Heart left ventricle (tissue), 13 donors: ENCODE results near the gene ATM.

Experiments used
- POLR2A ChIP-seq, 2 donors: fragments of 450-650 bp; IDR thresholded peaks; one replicate each; pipeline ENCODE4 v1.6.1; 2017; ENCODE audit warnings: antibody characterized with exemption in 2 of 2, mild to moderate bottlenecking in 2 of 2, moderate library complexity in 2 of 2
- TF ChIP-seq, protein P1 (sequence below), 12 donors: fragments of 200-600 bp; sonication (generic) in 4 of 12; IDR thresholded peaks; one replicate each; pipeline versions ENCODE4 v1.5.0 to v1.8.0; 2018 to 2022; ENCODE audit warnings: antibody characterized with exemption in 12 of 12, mild to moderate bottlenecking in 5 of 12
- donor health status: ischemic (EF 13 %, LVEDD 7.1; RV severe dilation, severe dysfunction).
- donor health status: DM: no; HTN: yes; CAD: no.
- donor health status: DM: no; HTN: no; CAD: no.
- donor health status: ischemic (EF 25% LVEDD 6.9; RV normal size, moderate dysfunction).
- donor health status: ischemic (EF 25% LVEDD 5.7; RV mildly dilated, moderate dysfunction).
- donor health status: ischemic (EF 35%, LVEDD 5.7; RV mildly dilated, moderate dysfunction).
- donor health status: nonischemic (EF 11% LVEDD 7.7; RV severe dilation, severe dysfunction).
- donor health status: DM: yes; HTN: yes; CAD: no.
- donor health status: PGD.
- donor health status: ischemic (EF 29% LVEDD 5.4; RV normal size, mild dysfunction).
- donor health status: nonischemic (EF 23%, LVEDD 6.1; RV moderate dilation, normal function).

DNA sequence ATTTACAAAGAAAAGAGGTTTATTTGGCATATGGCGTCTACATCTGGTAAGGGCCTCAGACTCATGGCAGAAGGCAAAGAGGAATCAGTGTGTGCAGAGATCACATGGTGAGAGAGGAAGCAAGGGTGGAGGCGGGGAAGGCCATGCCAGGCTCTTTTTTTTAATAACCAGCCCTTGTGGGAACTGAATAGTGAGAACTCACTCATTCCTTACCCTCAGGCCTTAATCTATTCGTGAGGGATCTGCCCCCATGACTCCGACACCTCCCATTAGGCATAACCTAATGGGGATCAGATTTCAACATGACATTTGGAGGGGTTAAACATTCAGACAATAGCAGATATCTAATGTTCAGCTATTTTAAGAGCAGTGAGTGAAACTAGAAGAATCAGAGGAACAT, 55.7 kb downstream of the ATM start:
- TF ChIP-seq, protein P1, sequence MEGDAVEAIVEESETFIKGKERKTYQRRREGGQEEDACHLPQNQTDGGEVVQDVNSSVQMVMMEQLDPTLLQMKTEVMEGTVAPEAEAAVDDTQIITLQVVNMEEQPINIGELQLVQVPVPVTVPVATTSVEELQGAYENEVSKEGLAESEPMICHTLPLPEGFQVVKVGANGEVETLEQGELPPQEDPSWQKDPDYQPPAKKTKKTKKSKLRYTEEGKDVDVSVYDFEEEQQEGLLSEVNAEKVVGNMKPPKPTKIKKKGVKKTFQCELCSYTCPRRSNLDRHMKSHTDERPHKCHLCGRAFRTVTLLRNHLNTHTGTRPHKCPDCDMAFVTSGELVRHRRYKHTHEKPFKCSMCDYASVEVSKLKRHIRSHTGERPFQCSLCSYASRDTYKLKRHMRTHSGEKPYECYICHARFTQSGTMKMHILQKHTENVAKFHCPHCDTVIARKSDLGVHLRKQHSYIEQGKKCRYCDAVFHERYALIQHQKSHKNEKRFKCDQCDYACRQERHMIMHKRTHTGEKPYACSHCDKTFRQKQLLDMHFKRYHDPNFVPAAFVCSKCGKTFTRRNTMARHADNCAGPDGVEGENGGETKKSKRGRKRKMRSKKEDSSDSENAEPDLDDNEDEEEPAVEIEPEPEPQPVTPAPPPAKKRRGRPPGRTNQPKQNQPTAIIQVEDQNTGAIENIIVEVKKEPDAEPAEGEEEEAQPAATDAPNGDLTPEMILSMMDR (IDR thresholded peaks at IDR 0.05): no peak
- TF ChIP-seq POLR2A (IDR thresholded peaks at IDR 0.05): no peak
